SK-N-MC (cell line): ENCODE results near the gene ADK.

Experiments used
- EZH2 ChIP-seq: fragments of 200-600 bp; sonication (generic); IDR thresholded peaks from one replicate; pipeline ENCODE4 v1.6.1; 2017; ENCODE audit warnings: antibody characterized with exemption
- POLR2AphosphoS5 ChIP-seq: IDR thresholded peaks from 2 replicates; pipeline ENCODE4 v1.6.1; 2012; ENCODE audit warnings: mild to moderate bottlenecking, low read depth, low read length, borderline replicate concordance

DNA sequence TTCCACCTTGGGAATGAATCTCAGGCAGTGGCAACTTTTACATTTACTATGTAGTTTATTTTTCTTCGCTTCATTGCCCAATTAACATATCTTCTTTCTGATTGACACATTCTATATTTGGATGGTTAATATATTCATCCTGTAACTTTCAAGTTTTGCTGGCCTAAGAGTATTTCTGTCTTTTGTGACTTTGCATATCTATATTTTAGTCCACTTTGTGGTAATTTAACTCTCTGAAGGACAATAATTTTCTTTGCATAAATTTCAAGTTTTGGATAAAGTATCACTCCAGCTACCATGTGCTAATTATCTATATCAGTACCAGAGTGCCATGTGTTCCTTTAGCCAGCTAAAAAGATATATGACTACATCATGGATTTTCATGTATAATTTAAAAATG, 523.9 kb downstream of the ADK start:
- TF ChIP-seq EZH2 (no peak), POLR2AphosphoS5 (no peak)
